GM19397 (cell line): Measurements from ENCODE around the gene TMEM30A.

Source experiments
- ATAC-seq: cut with Tn5 transposase; IDR thresholded peaks from one replicate; pipeline ENCODE4 v1.9.1; 2021; ENCODE audit warnings: mild to moderate bottlenecking, moderate library complexity; ENCODE audit not compliant: unreplicated experiment

The TMEM30A gene

GRCh38 chr6:75220357-75220756 lies 64.2 kb downstream of the TMEM30A start:
- no peak for ATAC-seq

- ATAC-seq: no peak
Measured at GRCh38 chr6:75219263-75219662, 65.3 kb downstream of the TMEM30A start.

- ATAC-seq: no peak
Measured at GRCh38 chr6:75217193-75217592, 67.4 kb downstream of the TMEM30A start.

DNA sequence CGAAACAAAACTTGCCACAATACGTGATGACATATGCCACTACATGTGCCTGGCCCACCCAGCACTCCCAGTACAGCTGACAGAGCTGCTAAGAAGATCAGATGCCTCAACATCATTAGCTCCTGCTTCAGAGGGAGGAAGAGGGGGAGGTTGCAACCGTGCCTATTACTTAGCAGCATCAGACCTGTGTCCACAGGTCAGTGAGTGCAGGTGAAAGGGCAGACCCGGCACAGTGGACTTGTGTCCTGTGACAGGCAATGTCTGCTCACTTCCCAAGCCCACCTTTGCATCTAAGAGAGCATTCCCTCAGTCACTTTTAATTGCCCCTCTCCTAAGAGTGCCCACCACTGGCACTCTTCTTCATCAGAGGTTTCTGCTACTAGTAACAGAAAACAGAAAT lies 69.3 kb downstream of the TMEM30A start:
- ATAC-seq: no peak

DNA sequence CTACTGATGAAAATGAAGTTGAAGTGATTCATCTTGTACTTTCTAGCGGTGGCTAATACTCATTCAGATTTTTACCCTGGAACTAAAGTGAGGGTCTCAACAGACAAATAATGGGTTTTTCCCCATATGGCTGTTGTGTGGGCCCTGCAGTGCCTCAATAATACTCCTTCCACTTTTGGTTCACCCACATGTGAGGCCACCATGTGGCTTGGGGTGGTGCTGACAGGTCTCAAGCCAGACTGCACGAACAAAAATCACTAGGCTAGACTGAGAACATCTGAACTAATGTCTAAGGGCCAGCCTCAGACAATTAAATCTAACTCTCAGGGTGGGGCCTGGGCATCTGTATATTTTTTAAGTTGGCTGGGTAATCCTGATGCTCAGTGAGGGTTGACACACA lies 70.9 kb downstream of the TMEM30A start:
- ATAC-seq: no peak

DNA sequence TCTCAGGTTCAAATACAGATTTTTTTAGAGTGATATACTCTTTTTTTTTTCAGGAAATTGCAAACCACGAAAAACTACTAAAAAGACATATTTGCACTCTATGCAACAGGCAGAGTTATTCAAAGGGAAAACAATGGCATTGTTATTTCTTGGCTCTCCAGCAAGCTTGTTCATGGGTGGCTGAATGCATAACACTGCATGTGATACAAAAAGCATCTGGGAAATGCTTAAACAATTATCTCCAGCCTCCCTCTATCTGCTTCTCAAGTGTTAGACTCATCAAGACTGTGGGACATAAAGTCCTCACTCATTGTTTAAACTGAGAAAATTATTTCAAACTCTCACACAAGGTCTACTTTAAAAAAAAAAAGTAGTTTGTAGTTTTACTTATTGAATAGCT lies 71.5 kb downstream of the TMEM30A start:
- no peak for ATAC-seq

- ATAC-seq: no peak
Measured at GRCh38 chr6:75211920-75212590, 72.5 kb downstream of the TMEM30A start.

- ATAC-seq: no peak
Measured at GRCh38 chr6:75210885-75211739, 73.5 kb downstream of the TMEM30A start.

- ATAC-seq: no peak
Measured at GRCh38 chr6:75209184-75209723, 75.3 kb downstream of the TMEM30A start.

DNA sequence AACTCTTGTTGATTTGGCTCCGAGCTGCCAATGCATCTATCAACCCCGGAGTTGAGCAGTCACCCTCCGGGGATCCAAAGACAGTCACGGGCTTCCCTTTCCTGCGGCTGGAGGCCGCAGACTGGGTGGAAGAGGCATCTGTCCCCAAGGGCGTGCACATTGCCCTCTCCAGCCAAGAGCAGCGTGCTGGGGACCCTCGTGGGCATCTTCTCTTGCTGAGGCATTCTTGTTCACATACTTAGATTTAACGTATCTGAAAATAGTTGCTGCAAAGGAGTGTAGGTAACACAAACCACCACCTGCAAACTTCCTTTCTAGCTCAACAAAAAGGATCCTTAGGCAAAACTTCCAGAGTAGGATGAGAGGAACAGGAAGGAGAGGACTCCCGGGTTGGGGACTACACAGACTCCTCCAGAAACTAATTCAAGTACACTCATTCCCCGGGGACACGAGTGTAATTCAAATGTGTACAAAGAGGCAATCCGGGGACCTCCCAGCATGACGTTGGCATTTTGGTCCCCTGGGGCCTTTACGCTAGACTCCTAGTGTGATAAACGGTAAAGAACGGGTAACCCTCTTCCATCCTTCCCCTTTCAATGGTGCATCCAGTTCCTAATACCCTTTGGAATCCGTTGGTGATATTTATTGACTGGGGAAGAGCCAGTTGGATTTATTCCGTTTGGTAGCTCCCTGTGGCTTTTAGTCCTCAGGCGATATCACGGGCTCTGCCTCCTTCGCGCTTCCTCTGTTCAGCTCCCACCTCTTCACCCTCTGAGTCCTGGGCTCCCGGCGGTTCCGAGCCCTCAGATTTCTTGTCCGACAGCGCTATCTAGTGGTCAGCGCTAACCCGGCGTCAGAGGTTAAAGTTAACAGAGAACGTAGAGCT lies 76.1 kb downstream of the TMEM30A start:
- peak; percentile 55 for ATAC-seq

GRCh38 chr6:75206576-75207342 lies 77.8 kb downstream of the TMEM30A start:
- no peak for ATAC-seq

- ATAC-seq: no peak
Measured at GRCh38 chr6:75205776-75206575, 78.6 kb downstream of the TMEM30A start, which contains the start of gene COL12A1. TSS of gene COL12A1 (minus strand) at chr6:75206053. CDS start at chr6:75202792, 3,261 bp downstream.

DNA sequence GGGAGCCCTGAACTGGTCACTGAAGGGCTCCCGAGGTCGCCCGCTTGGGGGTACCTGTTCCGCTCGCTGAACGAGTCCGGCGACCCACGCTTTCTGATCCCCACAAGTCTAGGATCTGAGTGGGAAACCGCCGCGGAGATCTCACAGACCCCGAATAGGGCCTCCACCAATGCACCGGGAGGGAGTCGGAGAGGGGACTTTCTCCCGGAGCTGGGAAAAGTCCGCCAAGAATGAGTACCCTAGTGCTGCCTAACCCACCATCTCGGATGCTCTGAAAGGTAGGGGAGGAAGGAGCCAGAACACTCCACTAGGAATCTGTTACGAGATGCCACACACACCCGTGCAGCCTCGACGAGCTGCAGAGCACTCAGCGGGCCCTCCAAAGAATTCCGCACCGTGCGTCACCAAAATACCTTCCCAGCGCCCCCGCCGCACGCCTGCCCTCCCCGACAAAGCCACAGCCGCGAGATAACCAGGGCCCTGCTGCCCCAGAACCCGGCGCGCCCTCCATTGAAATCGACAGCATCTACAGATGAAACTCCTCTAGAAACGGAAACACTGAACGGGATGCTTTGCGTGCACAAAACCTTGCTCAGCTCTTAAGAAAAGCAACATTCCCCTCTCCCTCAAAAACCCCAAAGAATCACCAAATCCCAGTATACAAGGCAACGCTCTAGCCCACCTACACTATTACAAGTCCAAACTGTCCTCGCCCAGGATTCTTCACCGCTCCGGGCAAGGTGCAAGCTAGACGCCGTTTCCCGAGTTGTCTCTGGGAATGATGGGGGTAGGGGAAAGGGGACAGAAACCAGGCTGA lies 79.4 kb downstream of the TMEM30A start:
- no peak for ATAC-seq

- no peak for ATAC-seq
Measured at GRCh38 chr6:75204217-75204958, 80.2 kb downstream of the TMEM30A start.

DNA sequence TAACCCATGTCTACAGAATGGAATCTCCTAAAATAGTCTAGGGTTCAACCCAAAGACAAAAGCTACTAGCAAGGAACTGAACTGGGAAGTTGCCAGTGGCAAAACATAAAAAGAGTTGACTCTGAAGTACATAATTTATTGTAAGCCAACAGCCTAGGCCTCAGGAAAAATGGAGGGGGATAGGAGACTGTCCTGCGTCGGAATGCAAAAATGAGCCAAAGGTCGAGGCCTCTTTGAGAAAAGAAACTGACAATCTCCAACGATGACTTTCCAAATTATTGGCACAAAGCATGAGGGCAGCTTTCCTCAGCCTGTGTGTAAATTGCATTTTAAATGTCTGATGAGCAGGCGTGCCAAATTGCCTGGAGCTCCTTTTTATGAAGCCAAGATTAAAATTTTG lies 80.9 kb downstream of the TMEM30A start:
- ATAC-seq: no peak
